GM18517 (cell line): Measurements from ENCODE around the gene ATXN3.
"Not testable (repeated sequence)": the region's sequence is repeated elsewhere in the genome, so short reads cannot be mapped to it uniquely, and the experiment has no call there.

ENCODE experiments used
- ATAC-seq: cut with Tn5 transposase; IDR thresholded peaks from one replicate; pipeline ENCODE4 v1.9.1; 2021; ENCODE audit warnings: mild to moderate bottlenecking, moderate library complexity; ENCODE audit not compliant: unreplicated experiment

ATXN3 gene

GRCh38 chr14:92074555-92074954, 31.8 kb downstream of the ATXN3 start:
- no peak for ATAC-seq

- ATAC-seq, result no peak
Measured at GRCh38 chr14:92058006-92058917, 48.1 kb downstream of the ATXN3 start.

- ATAC-seq, result no peak
Measured at GRCh38 chr14:92049781-92050180, 56.6 kb downstream of the ATXN3 start.

- ATAC-seq, result not testable (repeated sequence)
Measured at GRCh38 chr14:92049221-92049620, 57.2 kb downstream of the ATXN3 start.

GRCh38 chr14:92045904-92046303, 60.5 kb downstream of the ATXN3 start:
- not testable (repeated sequence) for ATAC-seq

- not testable (repeated sequence) for ATAC-seq
Measured at GRCh38 chr14:92041766-92042165, 64.6 kb downstream of the ATXN3 start.

- no peak for ATAC-seq
Measured at GRCh38 chr14:92041203-92041602, 65.2 kb downstream of the ATXN3 start.

- ATAC-seq, result peak; percentile 18
Measured at GRCh38 chr14:92040431-92041051, 65.8 kb downstream of the ATXN3 start.

GRCh38 chr14:92039719-92040430, 66.5 kb downstream of the ATXN3 start, which contains the start of gene TRIP11:
Gene TRIP11, minus strand, starts transcription at chr14:92040059. Its CDS starts 374 bp downstream, at chr14:92039685.
- peak; percentile 88 for ATAC-seq

- ATAC-seq, result no peak
Measured at GRCh38 chr14:92039063-92039718, 67.2 kb downstream of the ATXN3 start.

- no peak for ATAC-seq
Measured at GRCh38 chr14:92037989-92038388, 68.4 kb downstream of the ATXN3 start.

- no peak for ATAC-seq
Measured at GRCh38 chr14:92035890-92036289, 70.5 kb downstream of the ATXN3 start.

GRCh38 chr14:92033906-92034687, 72.3 kb downstream of the ATXN3 start:
- no peak for ATAC-seq

- ATAC-seq, result no peak
Measured at GRCh38 chr14:92033433-92033832, 72.9 kb downstream of the ATXN3 start.

- no peak for ATAC-seq
Measured at GRCh38 chr14:92026548-92027190, 79.7 kb downstream of the ATXN3 start.

- no peak for ATAC-seq
Measured at GRCh38 chr14:92022036-92022435, 84.3 kb downstream of the ATXN3 start.

- no peak for ATAC-seq
Measured at GRCh38 chr14:92021523-92021922, 84.9 kb downstream of the ATXN3 start.

GRCh38 chr14:92014040-92014439, 92.3 kb downstream of the ATXN3 start:
- no peak for ATAC-seq

GRCh38 chr14:92012121-92012748, 94.1 kb downstream of the ATXN3 start:
- no peak for ATAC-seq
